ENCODE results near the gene SHFL. TPM values are rescaled to one million over a fixed set of nuclear protein-coding genes. Genes with fewer than 3 reads are reported as not detected.

Gene SHFL
- total RNA-seq, 5 donors from 2014 or later (not counting 1 experiment from before 2014, with no cell fraction given) = 75.5 to 116 (median 109) TPM

DNA sequence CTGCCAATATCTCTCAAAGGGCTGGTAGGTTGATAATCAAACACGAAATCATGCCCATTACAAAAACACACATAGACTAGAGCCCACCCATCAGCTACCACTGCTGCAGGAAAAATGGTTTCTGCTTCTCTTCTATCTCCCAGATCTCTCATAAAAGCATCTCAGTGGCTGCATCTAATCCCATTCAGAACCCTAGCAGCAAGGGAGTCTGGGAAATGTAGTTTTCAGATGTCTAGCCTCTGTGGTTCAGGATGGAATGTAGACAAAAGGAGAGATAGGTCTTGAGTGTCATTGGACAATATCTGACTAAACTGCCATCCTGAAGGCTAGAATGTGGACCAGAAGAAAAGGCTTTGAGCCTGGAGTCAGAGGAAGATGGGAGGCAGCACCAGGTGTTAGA, 40.7 kb upstream of the SHFL start:
- DNase-seq (no peak), ATAC-seq (replicated peaks in 1 of 4) (no peak)
- no peak overlapping the region for H3K4me3 Mint-ChIP-seq
- H3K27ac Mint-ChIP-seq = no peak overlapping the region
- peaks cover 0 to 6% (median 0%) of the 10 kb centered on the region in 3 donors for H3K4me1 Mint-ChIP-seq
- peaks cover 41 to 51% of the 10 kb centered on the region in 2 donors for H3K27me3 Mint-ChIP-seq
- Histone ChIP-seq H3K27ac (ENCODE audit: low read length) (no peak overlapping the region), H3K4me1 (ENCODE audit: control insufficient read depth in 1 of 2, extremely low read depth in 1 of 2, insufficient read depth in 2 of 2, low read length in 2 of 2) (no peaks in the 10 kb centered on the region), H3K36me3 (ENCODE audit: control insufficient read depth in 2 of 2, extremely low read depth in 1 of 2, insufficient read depth in 1 of 2, low read length in 1 of 2) (no peaks in the 10 kb centered on the region), H3K4me3 (ENCODE audit: control insufficient read depth in 1 of 2, extremely low read depth in 1 of 2, low read length in 1 of 2) (no peak overlapping the region), H3K27me3 (replicated peaks in 1 of 2; ENCODE audit: control insufficient read depth in 2 of 2, extremely low read depth in 1 of 2, insufficient read depth in 2 of 2, low read length in 1 of 2) (peaks cover 0 to 30% of the 10 kb centered on the region in 2 experiments), H3K9me3 (no peaks in the 10 kb centered on the region)
- POLR2A ChIA-PET = no interaction called here
- WGBS (ENCODE audit: insufficient coverage) = 17% methylated on average over 1 of the region's 1 CpG
- CTCF ChIA-PET = no interaction called here
- no peaks in the 10 kb centered on the region for H3K9me3 Mint-ChIP-seq
- H3K36me3 Mint-ChIP-seq = peaks cover 2% of the 10 kb centered on the region

DNA sequence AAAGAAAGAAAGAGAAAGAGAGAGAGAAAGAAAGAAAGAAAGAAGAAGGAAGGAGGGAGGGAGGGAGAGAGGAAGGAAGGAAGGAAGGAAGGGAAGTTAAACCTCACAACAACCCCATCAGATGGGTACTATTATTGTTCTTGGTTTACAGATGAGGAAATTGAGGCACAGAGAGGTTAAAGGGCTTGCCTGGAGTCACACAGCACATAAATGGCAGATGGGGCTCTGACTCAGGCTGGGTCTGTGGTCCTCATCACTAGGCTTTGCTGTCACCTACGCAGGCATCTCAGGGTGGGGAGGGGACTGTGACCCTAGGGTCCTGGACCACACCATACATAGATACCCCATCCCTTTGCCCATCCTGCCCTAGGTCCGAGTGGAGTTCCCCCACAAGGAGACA, 36.5 kb upstream of the SHFL start:
- Histone ChIP-seq H3K4me3 (ENCODE audit: control insufficient read depth in 1 of 2, extremely low read depth in 1 of 2, low read length in 1 of 2) (no peak overlapping the region), H3K9me3 (no peaks in the 10 kb centered on the region), H3K27ac (ENCODE audit: low read length) (no peak overlapping the region), H3K4me1 (ENCODE audit: control insufficient read depth in 1 of 2, extremely low read depth in 1 of 2, insufficient read depth in 2 of 2, low read length in 2 of 2) (no peaks in the 10 kb centered on the region), H3K36me3 (ENCODE audit: control insufficient read depth in 2 of 2, extremely low read depth in 1 of 2, insufficient read depth in 1 of 2, low read length in 1 of 2) (no peaks in the 10 kb centered on the region), H3K27me3 (replicated peaks in 1 of 2; ENCODE audit: control insufficient read depth in 2 of 2, extremely low read depth in 1 of 2, insufficient read depth in 2 of 2, low read length in 1 of 2) (peaks cover 0 to 21% of the 10 kb centered on the region in 2 experiments)
- ChIA-PET CTCF (no interaction called here), POLR2A (interaction anchor here in 1 of 2 donors (0.6 kb wide), 1 partner anchor 15 kb away, joined by 18 read pairs; no protein-coding TSS in a partner anchor)
- Mint-ChIP-seq H3K4me3 (no peak overlapping the region), H3K27me3 (peaks cover 13 to 17% of the 10 kb centered on the region in 2 donors), H3K27ac (no peak overlapping the region), H3K9me3 (no peaks in the 10 kb centered on the region), H3K36me3 (no peaks in the 10 kb centered on the region), H3K4me1 (peaks cover 0 to 6% (median 0%) of the 10 kb centered on the region in 3 donors)
- no peak for ATAC-seq (replicated peaks in 1 of 4)
- DNase-seq = no peak
- WGBS (ENCODE audit: insufficient coverage) = 100% methylated on average over 1 of the region's 2 CpGs

DNA sequence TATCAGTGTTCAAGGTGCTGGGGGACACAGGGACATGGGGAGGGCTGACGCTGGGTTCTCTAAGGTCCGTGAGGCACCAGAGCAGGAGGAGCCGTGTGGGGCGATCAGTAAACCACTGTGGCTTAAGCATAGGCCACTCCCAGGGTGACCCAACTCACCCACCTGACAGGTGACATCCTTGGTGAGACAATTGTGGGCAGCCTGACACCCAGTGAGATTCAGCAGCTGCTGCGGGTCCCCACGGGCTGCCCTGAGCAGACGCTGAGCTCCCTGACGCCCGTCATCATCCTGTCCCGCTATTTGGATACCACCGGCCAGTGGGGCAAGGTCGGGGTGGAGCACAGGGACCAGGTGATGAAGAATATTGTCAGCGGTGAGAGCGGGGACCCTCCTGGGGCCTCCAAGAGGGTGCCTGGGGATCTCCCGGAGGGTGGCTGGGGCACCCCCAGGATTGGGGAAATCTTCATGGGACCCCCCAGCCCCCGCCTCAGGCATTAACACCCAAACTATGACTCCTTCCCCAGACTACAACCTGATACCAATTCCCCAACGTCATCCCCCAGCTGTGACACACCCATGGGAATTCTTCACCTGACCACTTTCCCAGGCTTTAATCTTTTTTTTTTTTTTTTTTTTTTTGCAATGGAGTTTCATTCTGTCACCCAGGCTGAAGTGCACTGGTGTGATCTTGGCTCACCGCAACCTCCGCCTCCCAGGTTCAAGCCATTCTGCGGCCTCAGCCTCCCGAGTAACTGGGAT, 33.3 kb upstream of the SHFL start:
- H3K9me3 ChIP-seq = no peaks in the 10 kb centered on the region
- DNase-seq (no peak), ATAC-seq (replicated peaks in 1 of 4) (no peak)
- H3K4me1 Mint-ChIP-seq = peaks cover 0 to 6% (median 0%) of the 10 kb centered on the region in 3 donors
- ChIA-PET POLR2A (interaction anchor here in 1 of 2 donors (0.6 kb wide), 1 partner anchor 80 kb away, joined by 4 read pairs; no protein-coding TSS in a partner anchor), CTCF (no interaction called here)
- H3K4me3 ChIP-seq (ENCODE audit: control insufficient read depth in 1 of 2, extremely low read depth in 1 of 2, low read length in 1 of 2) = no peak overlapping the region
- 59% methylated on average over 14 of the region's 21 CpGs for WGBS (ENCODE audit: insufficient coverage)
- H3K4me3 Mint-ChIP-seq = no peak overlapping the region
- H3K27ac ChIP-seq (ENCODE audit: low read length) = no peak overlapping the region
- no peaks in the 10 kb centered on the region for H3K9me3 Mint-ChIP-seq
- no peaks in the 10 kb centered on the region for H3K36me3 ChIP-seq (ENCODE audit: control insufficient read depth in 2 of 2, extremely low read depth in 1 of 2, insufficient read depth in 1 of 2, low read length in 1 of 2)
- H3K27me3 Mint-ChIP-seq = peaks cover 3 to 4% of the 10 kb centered on the region in 2 donors
- H3K27me3 ChIP-seq (replicated peaks in 1 of 2; ENCODE audit: control insufficient read depth in 2 of 2, extremely low read depth in 1 of 2, insufficient read depth in 2 of 2, low read length in 1 of 2) = peaks cover 0 to 6% of the 10 kb centered on the region in 2 experiments
- H3K36me3 Mint-ChIP-seq = no peaks in the 10 kb centered on the region
- H3K27ac Mint-ChIP-seq = no peak overlapping the region
- H3K4me1 ChIP-seq (ENCODE audit: control insufficient read depth in 1 of 2, extremely low read depth in 1 of 2, insufficient read depth in 2 of 2, low read length in 2 of 2) = no peaks in the 10 kb centered on the region

DNA sequence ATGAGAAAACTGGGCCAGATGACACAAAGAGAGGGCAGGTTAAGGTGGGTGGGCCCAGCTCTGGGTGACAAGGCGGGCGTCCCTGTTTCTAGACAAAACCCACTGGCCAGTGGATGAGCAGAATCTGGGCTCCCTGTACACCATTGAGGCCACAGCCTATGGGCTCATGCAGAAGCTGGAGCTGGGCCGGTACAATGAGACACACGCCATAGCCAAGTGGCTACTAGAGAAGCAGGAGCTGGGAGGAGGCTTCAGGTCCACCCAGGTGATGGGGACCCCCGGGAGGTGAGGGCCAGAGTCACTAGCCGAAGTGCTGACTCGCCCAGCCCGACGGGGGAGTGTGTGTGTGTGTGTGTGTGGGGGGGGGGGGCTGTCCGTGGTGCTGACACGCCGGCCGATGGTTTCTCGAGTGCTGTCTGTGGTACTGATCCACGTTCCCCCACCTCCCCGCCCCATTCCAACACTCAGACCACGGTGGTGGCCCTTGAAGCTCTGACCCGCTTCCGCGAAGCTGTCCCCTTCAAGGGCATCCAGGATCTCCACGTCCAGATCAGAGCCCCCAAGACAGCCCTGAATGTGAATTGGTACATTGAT, 24.3 kb upstream of the SHFL start:
- no peak overlapping the region for H3K4me3 Mint-ChIP-seq
- no peaks in the 10 kb centered on the region for H3K4me1 Mint-ChIP-seq
- no peaks in the 10 kb centered on the region for H3K36me3 Mint-ChIP-seq
- Histone ChIP-seq H3K9me3 (no peaks in the 10 kb centered on the region), H3K27me3 (replicated peaks in 1 of 2; ENCODE audit: control insufficient read depth in 2 of 2, extremely low read depth in 1 of 2, insufficient read depth in 2 of 2, low read length in 1 of 2) (peaks cover 0 to 58% of the 10 kb centered on the region in 2 experiments), H3K27ac (ENCODE audit: low read length) (no peak overlapping the region), H3K4me1 (ENCODE audit: control insufficient read depth in 1 of 2, extremely low read depth in 1 of 2, insufficient read depth in 2 of 2, low read length in 2 of 2) (no peaks in the 10 kb centered on the region), H3K36me3 (ENCODE audit: control insufficient read depth in 2 of 2, extremely low read depth in 1 of 2, insufficient read depth in 1 of 2, low read length in 1 of 2) (no peaks in the 10 kb centered on the region), H3K4me3 (ENCODE audit: control insufficient read depth in 1 of 2, extremely low read depth in 1 of 2, low read length in 1 of 2) (no peak overlapping the region)
- DNase-seq (no peak), ATAC-seq (replicated peaks in 1 of 4) (no peak)
- H3K27me3 Mint-ChIP-seq = peaks cover 25 to 31% of the 10 kb centered on the region in 2 donors
- 36% methylated on average over 13 of the region's 21 CpGs for WGBS (ENCODE audit: insufficient coverage)
- no peak overlapping the region for H3K27ac Mint-ChIP-seq
- no peaks in the 10 kb centered on the region for H3K9me3 Mint-ChIP-seq
- CTCF ChIA-PET = no interaction called here
- POLR2A ChIA-PET = interaction anchor here in 1 of 2 donors (0.5 to 0.6 kb wide), 2 partner anchors 142 to 159 kb away, joined by 3 to 6 read pairs; no protein-coding TSS in a partner anchor

DNA sequence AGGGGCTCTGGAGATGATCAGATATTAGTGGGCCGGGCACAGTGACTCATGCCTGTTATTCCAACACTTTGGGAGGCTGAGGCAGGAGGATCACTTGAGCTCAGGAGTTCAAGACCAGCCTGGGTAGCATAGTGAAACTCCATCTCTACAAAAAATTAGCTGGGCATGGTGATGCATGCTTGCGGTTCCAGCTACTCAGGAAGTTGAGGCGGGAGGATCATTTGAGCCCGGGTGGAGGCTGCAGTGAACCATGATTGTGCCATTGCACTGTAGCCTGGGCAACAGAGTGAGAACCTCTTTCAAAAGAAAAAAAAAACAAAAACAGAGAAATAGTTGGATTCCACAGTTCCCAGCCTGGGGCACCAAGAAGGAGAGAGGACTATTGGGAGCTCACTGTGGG, 17.9 kb upstream of the SHFL start:
- ChIA-PET CTCF (interaction anchor here in 1 of 2 donors (0.6 kb wide), 1 partner anchor 290 kb away, joined by 10 read pairs; no protein-coding TSS in a partner anchor), POLR2A (no interaction called here)
- no peak overlapping the region for H3K4me3 Mint-ChIP-seq
- WGBS (ENCODE audit: insufficient coverage) = 43% methylated on average over 4 of the region's 4 CpGs
- no peaks in the 10 kb centered on the region for H3K36me3 ChIP-seq (ENCODE audit: control insufficient read depth in 2 of 2, extremely low read depth in 1 of 2, insufficient read depth in 1 of 2, low read length in 1 of 2)
- H3K4me1 Mint-ChIP-seq = peaks cover 0 to 12% (median 7%) of the 10 kb centered on the region in 3 donors
- no peaks in the 10 kb centered on the region for H3K9me3 ChIP-seq
- H3K4me1 ChIP-seq (ENCODE audit: control insufficient read depth in 1 of 2, extremely low read depth in 1 of 2, insufficient read depth in 2 of 2, low read length in 2 of 2) = peaks cover 0 to 7% of the 10 kb centered on the region in 2 experiments
- ATAC-seq (replicated peaks in 1 of 4) = peak in 1 of 4 experiments; percentile 55
- no peaks in the 10 kb centered on the region for H3K9me3 Mint-ChIP-seq
- peaks cover 0 to 23% of the 10 kb centered on the region in 2 experiments for H3K27me3 ChIP-seq (replicated peaks in 1 of 2; ENCODE audit: control insufficient read depth in 2 of 2, extremely low read depth in 1 of 2, insufficient read depth in 2 of 2, low read length in 1 of 2)
- H3K36me3 Mint-ChIP-seq = no peaks in the 10 kb centered on the region
- peaks cover 8 to 13% of the 10 kb centered on the region in 2 donors for H3K27me3 Mint-ChIP-seq
- no peak for DNase-seq
- no peak overlapping the region for H3K4me3 ChIP-seq (ENCODE audit: control insufficient read depth in 1 of 2, extremely low read depth in 1 of 2, low read length in 1 of 2)
- H3K27ac Mint-ChIP-seq = peak overlapping the region in 1 of 2 donors; percentile 41
- no peak overlapping the region for H3K27ac ChIP-seq (ENCODE audit: low read length)

DNA sequence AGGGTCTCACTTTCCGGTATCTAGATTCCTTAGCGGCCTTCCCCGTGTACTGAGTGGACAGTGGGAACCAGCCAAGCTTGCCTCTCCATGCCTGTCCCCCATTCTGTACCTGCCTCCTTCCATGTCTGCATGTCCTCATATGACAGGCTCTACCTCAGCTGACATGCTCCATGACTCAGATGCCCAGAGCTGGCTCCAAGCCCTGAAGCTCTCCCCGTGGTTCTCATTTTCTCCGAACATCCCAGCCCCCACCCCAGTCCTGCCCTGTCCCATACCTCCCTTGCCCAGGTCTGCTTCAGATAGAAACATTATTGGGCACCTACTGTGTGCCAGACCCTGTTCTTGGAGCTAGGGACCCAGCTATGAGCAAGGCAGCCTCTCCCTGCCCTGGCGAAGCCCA, 17.1 kb upstream of the SHFL start:
- H3K36me3 Mint-ChIP-seq = no peaks in the 10 kb centered on the region
- no peak overlapping the region for H3K4me3 ChIP-seq (ENCODE audit: control insufficient read depth in 1 of 2, extremely low read depth in 1 of 2, low read length in 1 of 2)
- H3K9me3 Mint-ChIP-seq = peaks cover 0 to under 1% (median 0%) of the 10 kb centered on the region in 3 donors
- H3K4me3 Mint-ChIP-seq = no peak overlapping the region
- H3K27me3 Mint-ChIP-seq = peaks cover 3 to 8% of the 10 kb centered on the region in 2 donors
- no peaks in the 10 kb centered on the region for H3K9me3 ChIP-seq
- peaks cover 0 to 17% of the 10 kb centered on the region in 2 experiments for H3K27me3 ChIP-seq (replicated peaks in 1 of 2; ENCODE audit: control insufficient read depth in 2 of 2, extremely low read depth in 1 of 2, insufficient read depth in 2 of 2, low read length in 1 of 2)
- H3K27ac Mint-ChIP-seq = no peak overlapping the region
- ChIA-PET CTCF (no interaction called here), POLR2A (no interaction called here)
- peaks cover 0 to 7% of the 10 kb centered on the region in 2 experiments for H3K4me1 ChIP-seq (ENCODE audit: control insufficient read depth in 1 of 2, extremely low read depth in 1 of 2, insufficient read depth in 2 of 2, low read length in 2 of 2)
- H3K4me1 Mint-ChIP-seq = peaks cover 0 to 12% (median 7%) of the 10 kb centered on the region in 3 donors
- 85% methylated on average over 5 of the region's 6 CpGs for WGBS (ENCODE audit: insufficient coverage)
- ATAC-seq (replicated peaks in 1 of 4) (no peak), DNase-seq (no peak)
- H3K36me3 ChIP-seq (ENCODE audit: control insufficient read depth in 2 of 2, extremely low read depth in 1 of 2, insufficient read depth in 1 of 2, low read length in 1 of 2) = no peaks in the 10 kb centered on the region
- H3K27ac ChIP-seq (ENCODE audit: low read length) = no peak overlapping the region
